Natural killer cell treated with Interleukin-12 subunit alpha and Interleukin-12 subunit beta and Interleukin-15 and Interleukin-18, amount 100 ng/mL, for 72 hours (primary cell): Measurements from ENCODE around the gene ZNF821. TPM values are rescaled to one million over a fixed set of nuclear protein-coding genes. Genes with fewer than 3 reads are reported as not detected.

ENCODE experiments used
- ATAC-seq, 2 donors: fragments of 150-1000 bp; cut with Tn5 transposase in 1 of 2; sonication (Bioruptor Pico), chemical (Tn5 transposase) in 1 of 2; 2 replicates each; pipeline ENCODE4 v1.10.0; 2021
- DNase-seq: peaks from one replicate; pipeline ENCODE4 v3.0.0; 2022; ENCODE audit warnings: low spot score
- H3K27ac Mint-ChIP-seq, 2 donors: 1 replicate in 1 of 2; 2 replicates in 1 of 2; pipeline ENCODE4 v1.8.0; 2022; ENCODE audit warnings: mixed read lengths in 2 of 2, mild to moderate bottlenecking in 1 of 2, moderate library complexity in 1 of 2
- H3K27me3 Mint-ChIP-seq, 2 donors: 1 replicate in 1 of 2; 2 replicates in 1 of 2; pipeline ENCODE4 v1.8.0; 2022; ENCODE audit warnings: mixed read lengths in 2 of 2
- H3K36me3 Mint-ChIP-seq: one replicate; pipeline ENCODE4 v1.8.0; 2022; ENCODE audit warnings: mixed read lengths
- H3K4me1 Mint-ChIP-seq, 2 donors: 1 replicate in 1 of 2; 2 replicates in 1 of 2; pipeline ENCODE4 v1.8.0; 2022; ENCODE audit warnings: low read depth in 2 of 2, mixed read lengths in 2 of 2, mild to moderate bottlenecking in 1 of 2
- H3K4me3 Mint-ChIP-seq: one replicate; pipeline ENCODE4 v1.8.0; 2022; ENCODE audit warnings: mixed read lengths
- H3K9me3 Mint-ChIP-seq: 2 replicates; pipeline ENCODE4 v1.8.0; 2022; ENCODE audit warnings: mixed read lengths
- total RNA-seq, 2 donors: library from RNA; stranded (reverse); gene quantifications; one replicate each; pipeline ENCODE4 v1.2.3, GENCODE V29; 2022

The ZNF821 gene
- total RNA-seq, 2 donors from 2014 or later, result 2.8 to 5.8 TPM

DNA sequence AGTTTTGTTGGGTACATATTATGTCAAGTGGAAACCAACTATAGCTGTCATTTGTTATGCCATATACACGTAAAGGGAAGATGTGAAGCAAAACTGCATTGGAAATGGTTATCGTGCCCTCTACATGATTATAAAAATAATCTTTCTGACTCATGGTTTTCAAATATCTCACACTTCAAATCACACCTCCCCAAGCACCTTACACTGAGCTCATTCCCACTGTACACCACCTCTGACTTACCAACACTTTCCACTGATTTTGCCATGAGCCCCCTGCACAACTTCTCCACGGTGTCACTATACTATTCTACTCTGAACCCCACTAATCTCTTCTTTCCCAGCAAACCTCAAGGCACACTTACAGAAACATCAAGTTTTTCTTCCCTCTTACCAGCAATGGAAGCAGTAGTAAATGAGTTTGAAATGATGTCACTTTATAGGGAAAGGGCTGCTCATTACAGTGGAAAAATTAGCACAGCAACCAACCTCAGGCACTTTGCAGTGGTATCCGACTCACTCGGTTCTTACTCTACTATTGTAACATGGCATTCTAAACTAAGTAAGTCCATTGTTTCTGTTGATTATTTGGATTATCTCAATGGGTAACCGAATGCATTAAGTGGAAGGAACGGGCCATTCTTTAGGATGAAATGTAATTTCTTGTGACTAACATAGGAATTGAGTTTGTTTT, 18.7 kb downstream of the ZNF821 start:
- Mint-ChIP-seq H3K27ac (no peak overlapping the region), H3K4me3 (no peak overlapping the region), H3K4me1 (peaks cover 4 to 13% of the 10 kb centered on the region in 2 donors), H3K9me3 (no peaks in the 10 kb centered on the region), H3K36me3 (no peaks in the 10 kb centered on the region), H3K27me3 (no peaks in the 10 kb centered on the region)
- ATAC-seq (peak in 1 of 2 donors; percentile 46), DNase-seq (no peak)

DNA sequence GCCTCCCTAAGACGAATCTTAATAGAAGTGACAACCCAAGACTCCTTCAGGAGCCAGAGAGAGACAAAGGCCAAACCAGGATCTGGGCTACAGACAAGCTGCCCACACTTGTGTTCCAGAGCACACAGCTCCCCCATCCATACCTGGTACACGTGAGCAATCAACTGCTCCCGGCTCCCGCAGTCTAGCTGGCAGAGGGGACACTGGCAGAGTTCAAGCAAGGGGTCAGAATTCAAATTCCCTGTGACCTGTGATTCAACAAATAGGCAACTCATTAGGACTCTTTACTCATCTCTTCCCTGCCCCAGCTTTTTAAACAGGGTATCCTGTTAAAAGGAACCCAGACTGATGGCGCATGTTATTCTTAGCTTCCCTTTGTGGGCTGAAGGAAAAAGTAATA, 20.0 kb downstream of the ZNF821 start:
- Mint-ChIP-seq H3K36me3 (peaks cover 3% of the 10 kb centered on the region), H3K4me3 (no peak overlapping the region), H3K27ac (no peak overlapping the region), H3K9me3 (no peaks in the 10 kb centered on the region), H3K4me1 (peaks cover 6 to 16% of the 10 kb centered on the region in 2 donors), H3K27me3 (no peaks in the 10 kb centered on the region)
- DNase-seq (no peak), ATAC-seq (no peak)

DNA sequence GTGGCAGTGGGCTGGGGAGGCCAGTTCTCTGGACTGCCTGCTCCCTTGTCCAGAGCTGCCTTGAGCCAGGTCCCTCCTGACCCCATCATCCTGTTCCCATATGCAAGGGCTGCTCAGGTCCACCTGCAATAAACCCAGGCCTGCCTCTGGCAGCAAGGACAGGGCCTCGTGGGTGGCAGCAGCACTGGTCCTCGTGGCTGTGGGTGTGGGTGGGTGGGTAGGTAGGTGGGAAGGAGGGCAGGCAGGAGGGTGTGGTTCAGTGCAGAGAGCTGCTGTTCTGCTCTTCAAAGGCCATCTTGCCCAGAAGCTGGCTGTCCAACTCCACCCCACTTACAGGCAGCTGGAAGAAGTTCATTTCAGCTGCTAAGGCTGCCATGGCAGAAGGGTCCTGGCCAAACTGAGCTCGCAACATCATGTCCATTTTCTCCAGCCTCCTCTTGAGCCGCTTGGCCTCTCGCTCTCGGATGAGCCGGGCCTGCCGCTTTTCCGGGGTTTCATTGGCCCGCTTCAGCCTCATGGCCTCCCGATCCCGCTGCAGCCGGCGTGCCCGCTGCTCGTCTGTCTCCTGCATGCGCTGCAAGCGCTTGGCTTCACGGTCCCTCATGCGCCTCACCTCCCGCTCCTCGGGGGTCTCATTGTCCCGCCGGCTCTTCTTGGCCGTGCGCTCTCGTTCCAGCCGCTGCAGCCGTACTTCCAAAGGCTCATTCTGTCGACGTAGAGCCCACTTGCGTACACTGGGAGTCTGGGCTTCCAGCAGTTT, 24.0 kb downstream of the ZNF821 start:
- H3K27me3 Mint-ChIP-seq, result no peaks in the 10 kb centered on the region

DNA sequence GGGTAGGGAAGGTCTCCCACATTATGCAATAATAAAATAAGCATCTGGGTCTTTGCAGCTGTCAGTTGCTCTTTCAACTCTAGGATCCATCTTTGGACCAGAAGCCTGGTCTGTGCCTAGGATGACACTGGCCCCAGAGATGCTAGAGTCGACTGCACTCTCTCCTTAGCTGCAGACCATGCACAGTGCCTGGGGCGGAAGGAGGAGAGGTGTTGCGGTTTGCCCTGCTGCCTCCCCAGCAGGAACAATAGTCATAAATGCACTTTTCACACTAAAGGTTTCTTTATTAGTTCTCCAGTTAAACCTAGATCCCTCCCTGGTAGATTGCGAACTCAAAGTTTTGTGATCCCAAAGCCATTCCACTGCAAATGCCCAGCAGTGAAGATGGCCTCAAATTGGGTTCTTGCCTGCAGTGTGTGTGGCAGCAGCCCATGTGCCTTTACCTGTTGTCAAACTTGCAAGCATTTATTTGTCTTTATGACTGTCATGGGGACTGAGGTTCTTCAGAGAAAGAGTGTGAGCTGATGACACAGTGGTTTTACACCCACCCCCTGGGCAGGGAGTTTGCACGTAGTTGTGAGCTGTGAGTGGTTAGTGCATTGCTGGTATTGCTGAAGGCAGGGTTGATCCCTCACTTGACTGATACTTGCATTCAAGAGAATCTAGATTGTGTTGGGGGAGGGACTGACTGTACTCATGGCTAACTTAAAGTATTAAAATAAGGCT, 27.9 kb downstream of the ZNF821 start:
- Mint-ChIP-seq H3K9me3 (no peaks in the 10 kb centered on the region), H3K27me3 (no peaks in the 10 kb centered on the region), H3K27ac (peak overlapping the region; percentile 84 to 93), H3K36me3 (peaks cover 4% of the 10 kb centered on the region), H3K4me1 (peaks cover 32 to 46% of the 10 kb centered on the region in 2 donors), H3K4me3 (peak overlapping the region; percentile 84)
- peak; percentile 68 for DNase-seq
- ATAC-seq, result peak; percentile 91 to 93

More for the DNA sequence above, 24.0 kb downstream of the ZNF821 start:
- Mint-ChIP-seq H3K4me3 (no peak overlapping the region), H3K9me3 (no peaks in the 10 kb centered on the region), H3K27ac (peak overlapping the region in 1 of 2 donors; percentile 2), H3K36me3 (peaks cover 4% of the 10 kb centered on the region), H3K4me1 (peaks cover 25 to 36% of the 10 kb centered on the region in 2 donors)
- ATAC-seq (no peak), DNase-seq (no peak)

DNA sequence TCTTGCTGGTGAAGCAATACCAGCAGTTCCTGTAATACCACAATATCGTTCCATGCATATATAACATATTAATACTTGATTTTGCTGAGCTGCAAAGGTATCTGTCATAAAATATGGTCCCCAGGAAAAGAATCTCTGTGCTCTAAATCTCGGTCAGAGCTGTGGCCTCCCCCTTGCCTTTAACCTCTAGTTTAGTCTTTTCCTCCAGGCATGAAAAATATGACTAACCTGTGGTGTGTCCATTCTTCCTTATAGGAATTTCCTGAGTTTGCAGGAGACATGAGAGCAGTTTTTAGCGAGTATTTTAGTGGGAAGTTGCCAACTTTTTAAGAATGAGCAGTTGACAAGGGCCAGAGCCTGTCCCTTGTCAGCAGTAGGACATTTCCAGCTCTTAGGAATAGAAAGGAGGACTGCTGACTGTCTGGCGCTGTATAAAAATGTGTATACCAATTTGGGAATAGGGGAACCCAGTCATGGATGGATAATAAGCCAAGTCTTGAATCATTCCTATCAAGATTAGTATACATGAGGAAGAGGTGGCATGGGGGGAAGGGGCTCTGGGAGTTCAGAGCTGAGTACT, 29.5 kb downstream of the ZNF821 start:
- DNase-seq, result no peak
- ATAC-seq, result no peak
- Mint-ChIP-seq H3K4me1 (peaks cover 35 to 46% of the 10 kb centered on the region in 2 donors), H3K27ac (peak overlapping the region; percentile 84 to 93), H3K36me3 (peaks cover 12% of the 10 kb centered on the region), H3K9me3 (no peaks in the 10 kb centered on the region), H3K27me3 (no peaks in the 10 kb centered on the region), H3K4me3 (peak overlapping the region; percentile 28)

DNA sequence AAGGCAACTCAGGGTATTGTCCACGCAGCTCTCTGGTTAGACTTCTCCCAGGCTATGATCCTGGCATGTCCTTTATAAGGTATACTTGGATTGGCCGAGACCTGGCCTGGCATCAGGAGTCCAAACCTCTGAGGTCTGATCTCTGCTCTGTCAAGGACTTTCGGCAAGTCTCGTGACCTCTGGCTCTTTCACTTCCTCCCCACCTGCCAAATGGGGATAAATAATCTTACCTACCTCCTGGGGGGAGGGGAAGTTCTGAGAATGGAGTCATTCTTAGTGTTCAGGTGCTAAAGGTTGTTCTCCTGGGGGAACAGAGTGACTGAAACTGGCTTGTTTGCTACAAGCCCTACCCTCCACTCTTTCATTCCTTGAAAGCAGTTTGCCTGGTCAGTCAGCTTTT, 30.6 kb downstream of the ZNF821 start:
- Mint-ChIP-seq H3K4me1 (peaks cover 41 to 43% of the 10 kb centered on the region in 2 donors), H3K36me3 (peaks cover 14% of the 10 kb centered on the region), H3K4me3 (peak overlapping the region; percentile 28), H3K9me3 (no peaks in the 10 kb centered on the region), H3K27ac (peak overlapping the region; percentile 59 to 84), H3K27me3 (no peaks in the 10 kb centered on the region)
- DNase-seq, result no peak
- no peak for ATAC-seq

DNA sequence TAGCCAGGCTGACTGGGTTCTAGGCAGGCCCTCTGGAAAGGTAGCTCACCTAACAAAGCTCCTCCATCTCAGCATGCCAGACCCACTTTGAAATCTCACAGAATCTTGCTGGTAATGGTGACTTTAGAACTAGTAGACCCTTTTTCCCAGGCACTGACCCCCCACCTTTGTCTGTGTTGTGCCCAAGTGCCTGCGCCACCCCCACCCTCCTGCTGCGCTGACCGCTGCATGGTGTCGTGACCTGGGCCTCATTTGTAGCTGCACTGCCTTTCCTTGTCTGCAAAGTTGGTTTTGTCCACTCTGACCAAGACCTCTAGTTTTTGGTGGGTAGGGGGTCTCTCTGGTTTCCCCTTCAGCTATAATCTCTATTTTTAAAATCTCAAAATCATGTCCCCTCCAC, 31.4 kb downstream of the ZNF821 start:
- no peaks in the 10 kb centered on the region for H3K9me3 Mint-ChIP-seq
- peaks cover 46 to 49% of the 10 kb centered on the region in 2 donors for H3K4me1 Mint-ChIP-seq
- H3K4me3 Mint-ChIP-seq, result no peak overlapping the region
- H3K27me3 Mint-ChIP-seq, result no peaks in the 10 kb centered on the region
- peaks cover 19% of the 10 kb centered on the region for H3K36me3 Mint-ChIP-seq
- peak overlapping the region in 1 of 2 donors; percentile 44 for H3K27ac Mint-ChIP-seq
- no peak for ATAC-seq
- DNase-seq, result no peak

DNA sequence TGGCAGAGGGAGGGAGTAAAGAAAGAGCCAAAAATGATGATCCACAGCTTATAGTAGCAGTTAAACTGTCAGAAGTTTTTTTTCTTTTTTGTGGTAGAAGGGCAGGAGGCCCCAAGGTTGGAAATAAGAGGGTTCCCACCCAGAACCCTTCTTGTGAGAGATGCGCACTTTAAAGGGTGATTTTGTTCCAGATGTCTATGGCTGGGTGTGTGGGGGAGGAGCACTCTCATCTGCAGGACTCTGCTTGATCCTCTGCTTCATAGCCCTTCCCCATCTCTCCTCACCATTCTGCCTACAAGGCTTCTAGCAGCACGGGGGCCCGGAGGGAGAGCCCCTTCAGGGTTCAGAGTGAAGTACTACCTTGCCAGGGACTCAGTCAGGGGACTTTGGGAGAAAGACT, 31.8 kb downstream of the ZNF821 start:
- H3K27ac Mint-ChIP-seq, result peak overlapping the region in 1 of 2 donors; percentile 44
- no peak overlapping the region for H3K4me3 Mint-ChIP-seq
- peaks cover 19% of the 10 kb centered on the region for H3K36me3 Mint-ChIP-seq
- DNase-seq (no peak), ATAC-seq (no peak)
- no peaks in the 10 kb centered on the region for H3K27me3 Mint-ChIP-seq
- H3K9me3 Mint-ChIP-seq, result no peaks in the 10 kb centered on the region
- H3K4me1 Mint-ChIP-seq, result peaks cover 46 to 50% of the 10 kb centered on the region in 2 donors

DNA sequence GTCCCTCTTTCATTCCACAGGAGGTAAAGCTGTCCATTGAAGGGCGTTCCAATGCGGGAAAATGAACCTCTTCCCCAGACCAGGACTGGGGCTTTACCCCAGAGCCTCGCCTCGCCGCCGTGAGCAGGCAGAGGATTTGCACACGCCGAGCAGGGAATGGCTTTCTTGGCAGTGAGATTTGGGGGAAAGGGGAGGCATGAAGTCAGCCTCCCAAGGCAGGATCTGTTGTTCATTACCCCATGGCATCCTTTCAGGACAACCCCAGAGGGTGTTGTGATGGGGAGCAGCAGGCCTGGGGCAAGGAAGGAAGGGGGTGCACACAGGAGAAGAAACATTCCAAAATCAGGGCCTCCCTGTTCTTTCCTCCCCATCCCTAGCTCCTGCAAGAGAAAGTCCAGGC, 32.2 kb downstream of the ZNF821 start:
- no peak overlapping the region for H3K4me3 Mint-ChIP-seq
- no peaks in the 10 kb centered on the region for H3K9me3 Mint-ChIP-seq
- H3K36me3 Mint-ChIP-seq, result peaks cover 19% of the 10 kb centered on the region
- H3K27ac Mint-ChIP-seq, result peak overlapping the region in 1 of 2 donors; percentile 44
- H3K4me1 Mint-ChIP-seq, result peaks cover 46 to 51% of the 10 kb centered on the region in 2 donors
- ATAC-seq (no peak), DNase-seq (no peak)
- H3K27me3 Mint-ChIP-seq, result no peaks in the 10 kb centered on the region

DNA sequence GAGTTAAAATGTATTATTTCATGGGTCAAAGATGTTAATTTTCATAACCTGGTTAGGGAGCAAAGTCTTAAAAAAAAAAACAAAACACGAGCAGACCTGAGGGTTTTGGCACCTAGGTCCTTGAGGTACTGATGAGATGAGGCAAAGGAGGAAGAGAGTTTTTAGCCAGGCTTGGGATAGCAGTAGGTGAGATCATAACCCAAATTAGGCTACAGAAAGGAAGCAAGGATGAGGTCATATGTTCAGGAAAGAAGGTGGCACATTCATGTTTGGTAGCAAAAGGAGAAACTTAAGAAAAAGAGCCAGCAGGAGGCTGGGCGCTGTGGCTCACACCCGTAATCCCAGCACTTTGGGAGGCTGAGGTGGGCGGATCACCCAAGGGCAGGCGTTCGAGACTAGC, 35.4 kb downstream of the ZNF821 start:
- ATAC-seq (no peak), DNase-seq (no peak)
- H3K27ac Mint-ChIP-seq, result peak overlapping the region in 1 of 2 donors; percentile 97
- H3K9me3 Mint-ChIP-seq, result no peaks in the 10 kb centered on the region
- no peaks in the 10 kb centered on the region for H3K27me3 Mint-ChIP-seq
- peaks cover 19% of the 10 kb centered on the region for H3K36me3 Mint-ChIP-seq
- H3K4me1 Mint-ChIP-seq, result peaks cover 20 to 40% of the 10 kb centered on the region in 2 donors
- no peak overlapping the region for H3K4me3 Mint-ChIP-seq

DNA sequence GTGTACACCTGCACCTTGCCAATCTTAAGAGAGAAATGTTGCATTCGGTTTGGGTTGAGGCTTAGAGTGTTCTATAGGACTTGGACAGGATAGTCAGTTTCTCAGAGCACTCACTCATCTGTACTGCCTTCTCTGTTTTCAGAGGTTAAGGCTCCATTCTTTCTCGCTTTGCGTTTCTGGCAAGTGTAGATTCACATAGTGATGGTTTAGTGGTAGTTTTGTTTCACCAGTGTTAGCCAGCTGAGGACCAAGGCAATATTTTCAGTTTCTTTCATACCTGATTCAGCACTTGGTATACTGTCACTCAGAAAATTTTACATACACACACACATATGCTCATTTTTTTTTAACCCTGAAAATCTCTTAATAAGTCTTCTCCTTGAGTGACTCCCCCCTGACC, 36.9 kb downstream of the ZNF821 start:
- peak overlapping the region; percentile 84 to 97 for H3K27ac Mint-ChIP-seq
- H3K4me1 Mint-ChIP-seq, result peaks cover 25 to 37% of the 10 kb centered on the region in 2 donors
- ATAC-seq (no peak), DNase-seq (no peak)
- peak overlapping the region; percentile 88 for H3K4me3 Mint-ChIP-seq
- no peaks in the 10 kb centered on the region for H3K27me3 Mint-ChIP-seq
- H3K36me3 Mint-ChIP-seq, result peaks cover 19% of the 10 kb centered on the region
- no peaks in the 10 kb centered on the region for H3K9me3 Mint-ChIP-seq

DNA sequence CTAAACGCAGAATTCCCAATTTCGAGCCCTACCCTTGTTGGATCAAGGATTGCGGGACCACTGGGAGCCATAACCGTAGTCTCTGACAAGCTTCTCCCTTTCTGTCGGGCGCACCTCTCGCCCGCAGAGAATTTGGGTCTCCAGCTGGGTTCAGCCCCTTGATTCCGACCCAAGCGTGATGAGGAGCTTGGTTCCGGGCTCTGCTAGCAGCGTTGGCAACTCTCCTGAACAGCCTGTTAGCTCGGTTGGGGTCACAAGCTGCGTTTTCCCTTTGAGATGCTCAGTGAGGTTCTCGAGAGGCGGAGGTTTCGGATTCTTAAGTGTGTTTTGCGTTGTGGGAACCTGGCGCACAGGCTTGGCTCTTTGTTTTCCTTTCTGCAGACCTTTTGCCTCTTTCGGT, 37.6 kb downstream of the ZNF821 start:
- Mint-ChIP-seq H3K36me3 (peaks cover 19% of the 10 kb centered on the region), H3K27ac (peak overlapping the region; percentile 84 to 97), H3K4me3 (peak overlapping the region; percentile 88), H3K9me3 (no peaks in the 10 kb centered on the region), H3K27me3 (no peaks in the 10 kb centered on the region), H3K4me1 (peaks cover 25 to 37% of the 10 kb centered on the region in 2 donors)
- no peak for DNase-seq
- ATAC-seq, result no peak

DNA sequence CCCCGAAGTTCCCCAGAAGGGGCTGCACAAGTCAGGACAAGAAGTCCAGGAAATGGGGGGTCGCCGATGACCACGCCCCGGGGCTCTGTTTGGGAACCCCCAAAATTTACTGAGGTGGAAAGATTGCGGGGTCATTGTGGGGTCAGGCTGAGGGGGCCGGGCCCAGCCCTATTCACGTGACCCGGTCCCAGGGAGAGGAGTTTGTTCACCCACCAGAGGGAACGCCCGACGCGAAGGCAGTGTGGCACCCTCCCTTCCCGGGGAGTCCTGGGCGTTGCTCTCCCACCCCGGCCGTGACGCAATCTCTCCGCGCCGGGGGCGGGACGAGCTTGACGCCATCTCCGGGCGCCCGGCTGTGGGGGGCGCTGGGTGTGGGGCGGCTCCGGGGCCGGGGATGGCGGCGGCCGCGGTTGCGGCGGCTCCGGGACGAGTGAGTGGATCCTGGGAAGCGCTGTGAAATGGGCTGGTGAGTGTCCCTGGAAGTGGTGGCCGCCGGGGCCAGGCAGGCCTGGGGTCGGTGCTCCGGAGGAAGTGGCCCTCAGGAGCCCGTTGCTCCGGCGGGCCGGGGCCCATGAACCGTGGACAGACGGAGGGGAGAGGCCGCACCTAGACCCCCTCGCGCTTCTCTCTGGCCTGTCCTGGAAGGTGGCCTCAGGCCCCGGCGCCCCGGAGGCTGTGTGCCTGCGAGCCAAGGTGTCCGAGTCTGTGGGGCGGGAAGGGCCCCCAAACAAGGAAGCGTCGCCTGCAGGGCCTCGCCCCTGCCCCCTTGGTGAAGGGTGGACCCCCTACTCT, 38.1 kb downstream of the ZNF821 start, which contains the start of gene ATXN1L:
Gene ATXN1L (plus strand): TSS at position 338 of the 792 bp plus-strand sequence. CDS start 3,765 bp downstream, outside the sequence.
- ATAC-seq, result peak; percentile 96 to 97
- peaks cover 25 to 37% of the 10 kb centered on the region in 2 donors for H3K4me1 Mint-ChIP-seq

More for the DNA sequence above, 38.1 kb downstream of the ZNF821 start, which contains the start of gene ATXN1L:
- H3K27me3 Mint-ChIP-seq, result no peaks in the 10 kb centered on the region
- DNase-seq, result peak; percentile 95
- H3K27ac Mint-ChIP-seq, result peak within 1 kb of the TSS; percentile 84 to 97
- peaks cover 19% of the 10 kb centered on the region for H3K36me3 Mint-ChIP-seq
- no peaks in the 10 kb centered on the region for H3K9me3 Mint-ChIP-seq
- peak within 1 kb of the TSS; percentile 88 for H3K4me3 Mint-ChIP-seq
